ENCODE measurements around the gene PDCD1LG2. TPM values are rescaled to one million over a fixed set of nuclear protein-coding genes. Genes with fewer than 3 reads are reported as not detected.

Gene PDCD1LG2
- total RNA-seq, 1 experiment from 2014 or later, result not detected

GRCh38 chr9:5479994-5480694, 30.2 kb upstream of the PDCD1LG2 start:
- intact Hi-C loops (cut with micrococcal nuclease; ENCODE audit: unreplicated experiment), result no loop called here
- Mint-ChIP-seq H3K4me1 (ENCODE audit: low read depth, unreplicated experiment) (no peaks in the 10 kb centered on the region), H3K4me3 (ENCODE audit: low read depth, unreplicated experiment) (no peak overlapping the region), H3K9me3 (ENCODE audit: low read depth, unreplicated experiment) (no peaks in the 10 kb centered on the region), H3K36me3 (ENCODE audit: insufficient read depth, unreplicated experiment) (no peaks in the 10 kb centered on the region), H3K27me3 (ENCODE audit: unreplicated experiment) (peaks cover 5% of the 10 kb centered on the region), H3K27ac (ENCODE audit: unreplicated experiment) (no peak overlapping the region)
- no TSS peak for BruUV-seq (replicated peaks)
- no peak for TF ChIP-seq CTCF (IDR thresholded peaks at IDR 0.05; ENCODE audit: unreplicated experiment)
- no peak for DNase-seq
- CTCF ChIA-PET, result no interaction called here

GRCh38 chr9:5480919-5481318, 29.4 kb upstream of the PDCD1LG2 start:
- BruUV-seq (replicated peaks), result no TSS peak
- no peak for DNase-seq

GRCh38 chr9:5481322-5482040, 28.9 kb upstream of the PDCD1LG2 start:
- BruUV-seq (replicated peaks), result no TSS peak
- intact Hi-C loops (cut with micrococcal nuclease; ENCODE audit: unreplicated experiment), result no loop called here
- H3K36me3 Mint-ChIP-seq (ENCODE audit: insufficient read depth, unreplicated experiment), result no peaks in the 10 kb centered on the region
- no peak overlapping the region for H3K27ac Mint-ChIP-seq (ENCODE audit: unreplicated experiment)
- no peaks in the 10 kb centered on the region for H3K9me3 Mint-ChIP-seq (ENCODE audit: low read depth, unreplicated experiment)
- CTCF ChIA-PET, result no interaction called here
- no peaks in the 10 kb centered on the region for H3K27me3 Mint-ChIP-seq (ENCODE audit: unreplicated experiment)
- TF ChIP-seq CTCF (IDR thresholded peaks at IDR 0.05; ENCODE audit: unreplicated experiment), result no peak
- H3K4me1 Mint-ChIP-seq (ENCODE audit: low read depth, unreplicated experiment), result no peaks in the 10 kb centered on the region
- DNase-seq, result no peak
- H3K4me3 Mint-ChIP-seq (ENCODE audit: low read depth, unreplicated experiment), result no peak overlapping the region

More at GRCh38 chr9:5480919-5481318, 29.4 kb upstream of the PDCD1LG2 start:
- intact Hi-C loops (cut with micrococcal nuclease; ENCODE audit: unreplicated experiment), result no loop called here
- Mint-ChIP-seq H3K4me3 (ENCODE audit: low read depth, unreplicated experiment) (no peak overlapping the region), H3K27me3 (ENCODE audit: unreplicated experiment) (no peaks in the 10 kb centered on the region), H3K9me3 (ENCODE audit: low read depth, unreplicated experiment) (no peaks in the 10 kb centered on the region), H3K27ac (ENCODE audit: unreplicated experiment) (no peak overlapping the region), H3K36me3 (ENCODE audit: insufficient read depth, unreplicated experiment) (no peaks in the 10 kb centered on the region), H3K4me1 (ENCODE audit: low read depth, unreplicated experiment) (no peaks in the 10 kb centered on the region)
- CTCF ChIA-PET, result no interaction called here
- TF ChIP-seq CTCF (IDR thresholded peaks at IDR 0.05; ENCODE audit: unreplicated experiment), result no peak

GRCh38 chr9:5482194-5482593, 28.1 kb upstream of the PDCD1LG2 start:
- intact Hi-C loops (cut with micrococcal nuclease; ENCODE audit: unreplicated experiment), result no loop called here
- no peak for TF ChIP-seq CTCF (IDR thresholded peaks at IDR 0.05; ENCODE audit: unreplicated experiment)
- Mint-ChIP-seq H3K4me3 (ENCODE audit: low read depth, unreplicated experiment) (no peak overlapping the region), H3K36me3 (ENCODE audit: insufficient read depth, unreplicated experiment) (no peaks in the 10 kb centered on the region), H3K9me3 (ENCODE audit: low read depth, unreplicated experiment) (no peaks in the 10 kb centered on the region), H3K27ac (ENCODE audit: unreplicated experiment) (no peak overlapping the region), H3K4me1 (ENCODE audit: low read depth, unreplicated experiment) (no peaks in the 10 kb centered on the region), H3K27me3 (ENCODE audit: unreplicated experiment) (no peaks in the 10 kb centered on the region)
- no TSS peak for BruUV-seq (replicated peaks)
- no peak for DNase-seq
- CTCF ChIA-PET, result no interaction called here
